Activated CD8-positive, alpha-beta memory T cell treated with anti-CD3 and anti-CD28 coated beads, Interleukin-2, amount 50 U/mL, for 48 hours (primary cell): ENCODE measurements around the gene FREY1.

Source experiments
- DNase-seq: peaks from one replicate; pipeline ENCODE4 v3.0.0-alpha.2; 2020

The FREY1 gene

GRCh38 chr11:45860764-45861510 lies 46.1 kb downstream of the FREY1 start:
- DNase-seq: no peak

- no peak for DNase-seq
These were observed 46.7 kb downstream of the FREY1 start for GRCh38 chr11:45860348-45860747.

GRCh38 chr11:45859661-45860140 lies 47.4 kb downstream of the FREY1 start:
- no peak for DNase-seq

- DNase-seq: no peak
These were observed 48.2 kb downstream of the FREY1 start for GRCh38 chr11:45858751-45859398.

- no peak for DNase-seq
These were observed 49.1 kb downstream of the FREY1 start for GRCh38 chr11:45857961-45858474.
